Measurements from ENCODE around the gene FAM25G.

DNA sequence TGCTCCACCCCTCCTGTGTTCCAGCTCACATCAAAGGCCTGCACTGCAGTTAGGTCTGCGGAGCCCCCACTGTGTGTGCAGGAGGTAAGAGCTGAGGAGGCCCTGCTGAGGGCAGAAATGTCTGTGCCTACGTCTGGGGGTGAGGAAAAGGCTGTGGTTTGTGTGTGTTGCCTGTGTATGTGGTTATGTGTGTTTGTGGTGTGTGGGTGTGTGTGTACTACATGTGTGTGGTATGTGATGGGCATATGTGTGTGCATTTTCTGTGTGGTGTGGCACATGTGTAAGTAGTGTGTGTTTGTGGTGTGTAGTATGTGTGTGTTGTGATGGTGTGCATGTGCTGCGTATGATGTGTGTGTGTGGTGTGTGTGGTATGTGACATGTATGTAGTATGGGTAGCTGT is 43.8 kb downstream of the FAM25G start:
- TF ChIP-seq, protein P1, sequence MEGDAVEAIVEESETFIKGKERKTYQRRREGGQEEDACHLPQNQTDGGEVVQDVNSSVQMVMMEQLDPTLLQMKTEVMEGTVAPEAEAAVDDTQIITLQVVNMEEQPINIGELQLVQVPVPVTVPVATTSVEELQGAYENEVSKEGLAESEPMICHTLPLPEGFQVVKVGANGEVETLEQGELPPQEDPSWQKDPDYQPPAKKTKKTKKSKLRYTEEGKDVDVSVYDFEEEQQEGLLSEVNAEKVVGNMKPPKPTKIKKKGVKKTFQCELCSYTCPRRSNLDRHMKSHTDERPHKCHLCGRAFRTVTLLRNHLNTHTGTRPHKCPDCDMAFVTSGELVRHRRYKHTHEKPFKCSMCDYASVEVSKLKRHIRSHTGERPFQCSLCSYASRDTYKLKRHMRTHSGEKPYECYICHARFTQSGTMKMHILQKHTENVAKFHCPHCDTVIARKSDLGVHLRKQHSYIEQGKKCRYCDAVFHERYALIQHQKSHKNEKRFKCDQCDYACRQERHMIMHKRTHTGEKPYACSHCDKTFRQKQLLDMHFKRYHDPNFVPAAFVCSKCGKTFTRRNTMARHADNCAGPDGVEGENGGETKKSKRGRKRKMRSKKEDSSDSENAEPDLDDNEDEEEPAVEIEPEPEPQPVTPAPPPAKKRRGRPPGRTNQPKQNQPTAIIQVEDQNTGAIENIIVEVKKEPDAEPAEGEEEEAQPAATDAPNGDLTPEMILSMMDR (IDR thresholded peaks at IDR 0.05), result no peak
- TF ChIP-seq POLR2A (IDR thresholded peaks at IDR 0.05), result no peak
- TF ChIP-seq POLR2AphosphoS5 (IDR thresholded peaks at IDR 0.05), result no peak
